Activated CD4-positive, CD25-positive, alpha-beta regulatory T cell treated with anti-CD3 and anti-CD28 coated beads, Interleukin-2, amount 50 U/mL, for 16 hours (primary cell): ENCODE results near the gene ONECUT1.

Experiments used
- DNase-seq: peaks from one replicate; pipeline ENCODE4 v3.0.0-alpha.2; 2020; ENCODE audit warnings: low read depth, low spot score

Gene ONECUT1

GRCh38 chr15:52797625-52798501 is 7.7 kb upstream of the ONECUT1 start:
- DNase-seq, result no peak

- no peak for DNase-seq
Observed at GRCh38 chr15:52796753-52797520, 6.8 kb upstream of the ONECUT1 start.

- DNase-seq, result no peak
Observed at GRCh38 chr15:52796228-52796521, 6.0 kb upstream of the ONECUT1 start.

GRCh38 chr15:52795464-52796227 is 5.5 kb upstream of the ONECUT1 start:
- DNase-seq, result no peak

GRCh38 chr15:52794665-52795463 is 4.7 kb upstream of the ONECUT1 start:
- no peak for DNase-seq

GRCh38 chr15:52791776-52792175 is 1.6 kb upstream of the ONECUT1 start:
- no peak for DNase-seq

- DNase-seq, result no peak
Observed at GRCh38 chr15:52790941-52791751, 1.0 kb upstream of the ONECUT1 start.

GRCh38 chr15:52789601-52790168 is 451 bp downstream of the ONECUT1 start:
- DNase-seq, result no peak

- no peak for DNase-seq
Observed at GRCh38 chr15:52789008-52789600, 1.0 kb downstream of the ONECUT1 start.

GRCh38 chr15:52788099-52788986 is 1.8 kb downstream of the ONECUT1 start:
- DNase-seq, result no peak

GRCh38 chr15:52787549-52788098 is 2.5 kb downstream of the ONECUT1 start:
- no peak for DNase-seq

GRCh38 chr15:52787123-52787503 is 3.0 kb downstream of the ONECUT1 start:
- no peak for DNase-seq

GRCh38 chr15:52786436-52787122 is 3.6 kb downstream of the ONECUT1 start:
- DNase-seq, result no peak

GRCh38 chr15:52785672-52786406 is 4.3 kb downstream of the ONECUT1 start:
- no peak for DNase-seq

GRCh38 chr15:52784799-52785671 is 5.1 kb downstream of the ONECUT1 start:
- no peak for DNase-seq
